Activated T-helper 1 cell treated with Interleukin-2 at 50 U/mL for 16 hours (primary cell): ENCODE measurements around the gene PTPRN2.

Source experiments
- DNase-seq: peaks from one replicate; pipeline ENCODE4 v3.0.0-alpha.2; 2020; ENCODE audit warnings: low read depth

The PTPRN2 gene

DNA sequence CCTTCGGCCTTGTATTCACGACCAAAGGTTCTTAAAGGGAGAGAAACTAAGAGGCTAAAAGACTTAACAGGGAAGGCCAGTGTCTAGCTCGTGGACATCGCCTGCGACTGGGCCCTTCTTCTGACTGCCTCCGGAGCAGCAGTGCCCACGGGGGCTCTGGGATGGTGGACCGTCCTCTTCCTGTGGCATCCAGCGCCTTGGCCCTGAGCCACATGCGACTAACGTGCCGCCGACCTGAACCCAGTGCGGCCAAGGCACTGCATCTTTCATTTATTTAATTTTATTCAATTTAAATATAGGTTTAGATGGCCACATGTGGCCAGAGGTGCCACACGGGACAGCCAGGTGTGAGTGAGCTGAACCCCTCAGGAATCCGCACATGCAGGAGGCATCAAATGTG, 451.7 kb downstream of the PTPRN2 start:
- no peak for DNase-seq

GRCh38 chr7:158134824-158135223, 452.8 kb downstream of the PTPRN2 start:
- DNase-seq = no peak

DNA sequence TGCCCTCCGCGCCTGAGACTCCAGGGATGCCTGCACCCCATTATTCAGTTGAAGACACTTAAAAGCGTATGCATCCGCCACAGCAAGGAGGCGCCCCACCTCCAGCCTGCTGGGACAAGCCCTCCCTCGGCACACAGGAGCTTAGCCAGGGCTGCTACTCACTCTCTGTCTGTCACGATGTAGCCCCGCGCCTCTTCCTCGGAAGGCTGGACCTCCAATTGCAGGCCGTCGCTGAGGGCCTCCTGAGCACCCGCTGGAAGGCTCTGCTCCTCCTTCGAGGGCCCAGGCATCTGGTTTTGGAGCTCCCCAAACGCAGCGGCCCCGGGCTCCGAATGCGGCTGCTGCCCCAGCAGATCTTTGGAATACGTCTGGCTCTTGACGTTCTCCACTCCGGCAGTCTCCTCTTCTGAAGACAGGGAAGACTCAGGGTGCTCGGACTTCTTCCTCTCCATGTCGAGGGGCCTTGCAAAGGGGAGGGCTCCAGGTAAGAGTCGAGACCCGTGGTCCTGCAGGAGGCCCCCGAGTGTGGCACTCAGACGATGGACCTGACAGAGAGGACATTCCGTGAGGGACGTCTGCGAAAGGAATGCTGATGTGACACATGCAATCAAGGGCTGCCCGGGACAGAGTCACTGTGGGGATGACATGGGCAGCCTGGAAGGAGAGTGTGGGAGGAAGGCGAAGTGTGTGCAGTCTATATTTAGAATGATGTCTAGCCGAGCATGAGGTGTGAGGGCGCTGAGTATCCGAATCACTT, 453.9 kb downstream of the PTPRN2 start:
- no peak for DNase-seq

DNA sequence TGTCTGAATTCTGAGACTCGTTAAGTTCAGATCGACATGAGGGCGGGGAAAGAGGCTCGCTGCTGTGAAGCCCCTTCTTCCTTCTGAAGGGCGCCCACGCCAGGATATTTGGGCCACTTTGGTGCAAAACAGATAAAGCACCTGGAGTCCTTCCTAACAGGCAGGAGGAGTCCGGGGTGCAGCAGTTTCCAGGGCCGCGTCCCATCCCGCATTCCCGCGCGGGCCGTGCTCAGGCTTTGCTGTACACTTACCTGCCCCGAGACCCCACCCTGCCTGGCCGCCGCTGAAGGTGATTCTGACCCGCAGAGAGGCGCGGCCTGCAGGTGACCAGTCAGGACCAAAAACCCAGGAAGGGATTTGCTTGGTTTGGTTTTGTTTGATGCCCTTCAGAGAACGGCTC, 454.6 kb downstream of the PTPRN2 start:
- DNase-seq = no peak

GRCh38 chr7:158130023-158130409, 457.6 kb downstream of the PTPRN2 start:
- DNase-seq = no peak

- DNase-seq = no peak
Measured at GRCh38 chr7:158129037-158130022, 458.3 kb downstream of the PTPRN2 start.

DNA sequence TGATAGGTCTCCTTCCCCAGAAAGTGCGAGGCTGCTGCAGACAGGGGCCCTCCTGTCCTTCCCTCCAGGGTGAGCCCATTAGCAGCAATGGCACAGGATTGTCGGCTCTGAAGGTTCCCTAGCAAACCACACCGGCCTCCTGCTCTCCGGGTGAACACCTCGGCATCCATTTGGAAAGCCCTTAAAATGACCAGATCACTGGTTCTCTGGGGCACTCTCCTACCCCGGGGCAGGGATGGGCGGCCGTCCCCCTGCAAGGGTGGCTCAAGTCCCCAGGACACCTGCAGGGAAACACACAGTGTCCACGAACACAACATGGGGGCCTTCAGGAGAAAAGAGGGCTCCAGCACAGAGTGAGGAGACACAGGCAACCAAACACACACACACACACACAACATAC, 459.1 kb downstream of the PTPRN2 start:
- DNase-seq = no peak

- no peak for DNase-seq
Measured at GRCh38 chr7:158127241-158127640, 460.4 kb downstream of the PTPRN2 start.

DNA sequence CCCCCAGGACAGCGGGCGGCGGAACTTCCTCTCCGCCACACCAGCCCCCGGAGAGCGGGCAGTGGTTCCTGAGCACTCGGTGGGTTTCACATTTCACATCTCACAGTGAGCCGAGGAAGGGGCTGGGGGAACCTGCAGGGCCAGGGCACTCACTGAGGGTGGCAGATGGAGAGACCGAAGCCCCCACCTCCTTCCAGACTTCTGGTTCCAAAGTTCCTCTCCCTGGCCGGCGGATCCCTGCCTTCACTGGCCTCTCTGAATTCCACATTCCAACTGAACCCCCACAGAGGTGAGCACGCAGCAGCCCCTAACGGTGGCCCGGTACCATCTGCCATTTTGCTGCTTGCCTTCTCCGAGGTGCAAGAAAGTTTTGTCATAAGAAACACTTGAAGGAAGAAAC, 461.0 kb downstream of the PTPRN2 start:
- no peak for DNase-seq

DNA sequence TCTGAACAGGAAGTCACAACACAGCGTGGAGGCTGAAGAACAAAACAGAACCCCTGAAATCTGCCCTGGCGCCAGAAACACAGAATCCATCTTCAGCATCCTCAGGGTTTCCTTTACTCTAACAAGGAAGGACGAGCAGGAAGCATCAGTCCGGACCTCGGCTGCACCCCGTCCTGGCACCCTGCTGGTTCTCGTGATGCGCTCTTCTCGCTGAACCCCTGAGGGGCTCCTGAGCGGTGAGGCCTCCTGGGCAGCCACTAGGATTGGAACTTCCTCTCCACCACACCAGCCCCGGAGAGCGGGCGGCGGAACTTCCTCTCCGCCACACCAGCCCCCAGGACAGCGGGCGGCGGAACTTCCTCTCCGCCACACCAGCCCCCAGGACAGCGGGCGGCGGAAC, 461.9 kb downstream of the PTPRN2 start:
- DNase-seq = no peak

DNA sequence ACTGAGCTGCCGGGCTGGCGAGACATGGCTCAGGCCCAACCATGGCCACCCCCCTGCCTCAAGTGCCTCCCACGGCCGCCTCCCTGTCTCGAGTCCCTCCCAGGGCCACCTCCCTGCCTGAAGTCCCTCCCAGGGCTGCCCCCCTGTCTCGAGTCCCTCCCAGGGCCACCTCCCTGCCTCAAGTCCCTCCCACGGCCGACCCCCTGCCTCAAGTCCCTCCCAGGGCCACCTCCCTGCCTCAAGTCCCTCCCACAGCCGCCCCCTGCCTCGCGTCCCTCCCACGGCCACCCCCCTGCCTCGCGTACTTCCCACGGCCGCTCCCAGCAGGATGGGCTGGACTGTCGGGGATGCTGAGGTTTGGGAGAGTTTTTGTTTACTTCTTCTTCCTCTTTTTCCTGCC, 462.5 kb downstream of the PTPRN2 start:
- DNase-seq = no peak

- no peak for DNase-seq
Measured at GRCh38 chr7:158124671-158125079, 462.9 kb downstream of the PTPRN2 start.

GRCh38 chr7:158123753-158124152, 463.9 kb downstream of the PTPRN2 start:
- DNase-seq = no peak

DNA sequence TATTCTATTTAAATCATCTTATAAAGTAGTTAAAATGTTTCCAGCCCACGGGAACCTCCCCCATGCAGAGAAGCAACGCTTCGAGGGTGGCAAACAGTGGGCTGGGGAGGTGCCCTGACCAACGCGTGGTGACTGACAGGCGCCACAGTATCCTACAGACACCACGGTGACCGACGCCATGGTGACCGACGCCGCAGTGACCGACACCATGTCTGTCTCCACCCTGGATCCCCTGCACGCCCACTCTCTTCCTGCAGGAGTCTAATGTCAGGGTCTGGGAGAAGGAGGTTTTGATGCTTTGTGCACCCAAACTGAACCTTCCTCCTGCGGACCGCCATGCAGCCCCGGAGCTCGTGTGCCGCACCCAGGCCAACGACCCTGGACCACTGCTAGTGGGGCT, 464.4 kb downstream of the PTPRN2 start:
- DNase-seq = no peak

DNA sequence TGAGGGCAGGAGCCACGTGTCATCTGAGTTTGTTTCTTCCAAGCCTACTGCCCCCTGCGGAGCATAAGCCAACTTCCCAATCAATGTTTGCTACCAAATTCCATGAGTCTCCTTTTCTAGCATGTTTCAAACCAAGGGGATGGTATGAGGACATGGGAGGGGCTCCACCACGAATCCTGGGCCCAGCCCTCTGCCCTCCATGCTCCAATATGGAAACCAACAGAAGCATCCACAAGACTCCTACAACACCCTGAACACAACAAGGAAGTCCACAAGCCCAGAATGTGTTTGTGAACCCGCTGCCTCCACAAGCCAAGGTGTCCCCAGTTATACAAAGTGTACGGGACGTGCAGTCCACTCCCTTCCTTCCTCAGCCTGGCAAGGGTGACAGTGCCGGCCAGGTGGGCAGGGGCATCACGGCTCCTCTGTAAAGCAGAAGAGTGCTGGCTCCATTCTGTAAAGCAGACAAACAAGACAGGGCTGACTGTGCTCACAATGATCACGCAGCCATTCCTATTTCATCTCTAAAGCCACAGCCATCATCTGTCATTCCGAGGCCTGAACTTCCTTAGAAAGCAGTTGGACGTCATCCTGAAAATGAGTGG, 466.1 kb downstream of the PTPRN2 start:
- no peak for DNase-seq

DNA sequence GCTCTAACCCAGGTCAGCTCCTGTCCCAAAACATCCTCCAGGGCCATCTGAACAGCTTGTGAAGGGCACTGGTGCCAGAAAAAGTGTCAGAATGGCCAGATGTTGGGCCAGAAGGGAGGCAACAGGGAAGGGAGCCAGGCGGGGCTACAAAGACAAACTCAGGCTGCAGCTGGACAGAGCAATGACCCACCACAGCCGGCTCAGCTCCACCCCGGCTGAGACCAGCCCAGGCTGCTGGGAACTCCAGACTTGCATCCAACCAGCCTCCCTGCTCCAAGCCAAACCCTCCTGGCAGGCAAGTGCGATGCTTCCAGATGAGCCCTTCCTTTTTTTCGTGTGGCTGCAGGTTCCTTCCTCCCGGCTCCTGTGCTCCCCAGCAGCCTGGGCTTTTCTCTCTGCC, 466.9 kb downstream of the PTPRN2 start:
- no peak for DNase-seq

DNA sequence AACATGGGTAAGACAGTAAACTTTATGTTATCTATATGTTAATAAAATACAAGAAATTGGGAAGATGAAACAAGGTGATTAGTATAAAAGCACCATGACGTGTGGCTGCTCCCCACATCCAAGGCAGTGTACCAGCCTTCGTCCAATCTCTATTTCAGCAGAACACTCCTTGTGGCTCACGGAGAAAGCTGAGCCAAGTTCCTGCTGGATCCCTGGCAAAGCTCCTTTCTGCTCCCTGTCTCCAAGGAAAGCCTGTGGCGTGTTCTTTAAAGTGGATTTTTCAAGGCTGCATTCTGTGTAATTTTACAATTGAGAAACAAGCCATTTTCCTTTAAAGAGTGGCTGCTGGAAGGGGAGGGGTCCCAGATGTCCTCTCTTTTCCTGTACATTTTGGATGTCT, 467.3 kb downstream of the PTPRN2 start:
- no peak for DNase-seq

- no peak for DNase-seq
Measured at GRCh38 chr7:158117341-158118222, 470.0 kb downstream of the PTPRN2 start.

- no peak for DNase-seq
Measured at GRCh38 chr7:158116235-158116634, 471.4 kb downstream of the PTPRN2 start.

- no peak for DNase-seq
Measured at GRCh38 chr7:158114056-158114850, 473.4 kb downstream of the PTPRN2 start.
